Measurements from ENCODE around the gene COQ8B.

DNA sequence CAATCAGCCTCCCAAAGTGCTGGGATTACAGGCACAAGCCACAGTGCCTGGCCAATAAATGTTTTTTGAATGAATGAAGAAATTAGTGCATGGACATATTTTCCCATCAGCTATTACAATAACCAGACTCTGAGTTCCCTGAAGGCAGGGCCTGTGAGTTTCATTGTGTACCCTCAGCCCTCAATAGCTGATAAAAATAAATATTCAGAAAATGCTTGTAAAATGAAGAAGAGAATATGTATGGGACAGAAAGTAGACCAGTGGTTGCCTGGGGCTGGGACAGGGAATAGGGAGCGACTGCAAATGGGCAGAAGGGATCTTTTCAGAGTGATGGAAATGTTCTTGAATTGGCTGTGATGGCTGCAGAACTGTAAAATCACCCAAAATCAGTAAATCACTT, 55.1 kb downstream of the COQ8B start:
- TF ChIP-seq, protein P1, sequence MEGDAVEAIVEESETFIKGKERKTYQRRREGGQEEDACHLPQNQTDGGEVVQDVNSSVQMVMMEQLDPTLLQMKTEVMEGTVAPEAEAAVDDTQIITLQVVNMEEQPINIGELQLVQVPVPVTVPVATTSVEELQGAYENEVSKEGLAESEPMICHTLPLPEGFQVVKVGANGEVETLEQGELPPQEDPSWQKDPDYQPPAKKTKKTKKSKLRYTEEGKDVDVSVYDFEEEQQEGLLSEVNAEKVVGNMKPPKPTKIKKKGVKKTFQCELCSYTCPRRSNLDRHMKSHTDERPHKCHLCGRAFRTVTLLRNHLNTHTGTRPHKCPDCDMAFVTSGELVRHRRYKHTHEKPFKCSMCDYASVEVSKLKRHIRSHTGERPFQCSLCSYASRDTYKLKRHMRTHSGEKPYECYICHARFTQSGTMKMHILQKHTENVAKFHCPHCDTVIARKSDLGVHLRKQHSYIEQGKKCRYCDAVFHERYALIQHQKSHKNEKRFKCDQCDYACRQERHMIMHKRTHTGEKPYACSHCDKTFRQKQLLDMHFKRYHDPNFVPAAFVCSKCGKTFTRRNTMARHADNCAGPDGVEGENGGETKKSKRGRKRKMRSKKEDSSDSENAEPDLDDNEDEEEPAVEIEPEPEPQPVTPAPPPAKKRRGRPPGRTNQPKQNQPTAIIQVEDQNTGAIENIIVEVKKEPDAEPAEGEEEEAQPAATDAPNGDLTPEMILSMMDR (IDR thresholded peaks at IDR 0.05), result no peak
- TF ChIP-seq EZH2phosphoT487 (IDR thresholded peaks at IDR 0.05), result no peak

Data from neural progenitor cell (in vitro differentiated cells).